Upper lobe of left lung (tissue), 6 donors: ENCODE results near the gene SLC2A4RG. TPM values are rescaled to one million over a fixed set of nuclear protein-coding genes. Genes with fewer than 3 reads are reported as not detected.
A peak's percentile ranks its signal among the peaks of the same experiment; 100 is the strongest.

Source experiments
- ATAC-seq, 2 donors: fragments of 200-7000 bp; cut with Tn5 transposase; one replicate each; pipeline ENCODE4 v1.9.1; 2022; ENCODE audit warnings: mild to moderate bottlenecking in 2 of 2, moderate library complexity in 2 of 2; ENCODE audit not compliant: low FRiP score in 2 of 2
- DNase-seq, 2 donors: peaks; one replicate each; pipeline ENCODE4 v3.0.0-alpha.2; 2019 to 2020
- H3K27ac ChIP-seq, 4 donors: fragments of 200-600 bp; sonication (generic); one replicate each; pipeline ENCODE4 v1.5.1; 2016 to 2019
- H3K27me3 ChIP-seq, 4 donors: fragments of 200-600 bp; sonication (generic); one replicate each; pipeline ENCODE4 v1.5.1; 2017 to 2019
- H3K36me3 ChIP-seq, 4 donors: fragments of 200-600 bp; sonication (generic); one replicate each; pipeline ENCODE4 v1.5.1; 2016 to 2019
- H3K4me1 ChIP-seq, 4 donors: fragments of 200-600 bp; sonication (generic); one replicate each; pipeline ENCODE4 v1.5.1; 2018 to 2019
- H3K4me3 ChIP-seq, 4 donors: fragments of 200-600 bp; sonication (generic); one replicate each; pipeline ENCODE4 v1.5.1; 2017 to 2019; ENCODE audit warnings: mild to moderate bottlenecking in 2 of 4, moderate library complexity in 1 of 4
- H3K9me3 ChIP-seq, 4 donors: fragments of 200-600 bp; sonication (generic); one replicate each; pipeline ENCODE4 v1.5.1; 2018 to 2019
- EP300 ChIP-seq, 4 donors: sonication (generic); formaldehyde crosslinking; IDR thresholded peaks; one replicate each; pipeline ENCODE4 v1.5.1; 2017; ENCODE audit warnings: antibody characterized with exemption in 4 of 4, control low read depth in 2 of 4
- POLR2A ChIP-seq, 4 donors: fragments of 450-650 bp; IDR thresholded peaks; one replicate each; pipeline ENCODE4 v1.5.1; 2016 to 2017; ENCODE audit warnings: antibody characterized with exemption in 4 of 4, mild to moderate bottlenecking in 2 of 4
- POLR2AphosphoS5 ChIP-seq, 2 donors: sonication (generic); formaldehyde crosslinking; IDR thresholded peaks; one replicate each; pipeline ENCODE4 v1.5.1; 2017; ENCODE audit warnings: antibody characterized with exemption in 2 of 2
- WGBS, 2 donors: methylation state at CpG; one replicate each; pipeline ENCODE4 v1.1.5; 2017 to 2018; 5-methylcytosine and 5-hydroxymethylcytosine counted together
- total RNA-seq, 6 donors: library from RNA; depleted of rRNA in 4 of 6; stranded (reverse); fragments of >200 nt in 4 of 6; gene quantifications; one replicate each; pipeline versions ENCODE4 v1.1.0 to v1.2.1, GENCODE V29; 2016 to 2021
- TF ChIP-seq, protein P1 (sequence below), 6 experiments: fragments of 450-650 bp in 4 of 6; fragments of 200-600 bp in 2 of 6; sonication (generic) in 2 of 6; IDR thresholded peaks; one replicate each; pipeline ENCODE4 v1.5.1; 2016 to 2019; ENCODE audit warnings: antibody characterized with exemption in 6 of 6
- donor health status: DM: no; HTN: no; CAD: no; lungs with moderate emphysema.
- donor health status: DM: no; HTN: yes; CAD: no; lungs with severe emphysema.

Gene SLC2A4RG
- total RNA-seq, 6 donors from 2014 or later = 28.8 to 106 (median 71.9) TPM

DNA sequence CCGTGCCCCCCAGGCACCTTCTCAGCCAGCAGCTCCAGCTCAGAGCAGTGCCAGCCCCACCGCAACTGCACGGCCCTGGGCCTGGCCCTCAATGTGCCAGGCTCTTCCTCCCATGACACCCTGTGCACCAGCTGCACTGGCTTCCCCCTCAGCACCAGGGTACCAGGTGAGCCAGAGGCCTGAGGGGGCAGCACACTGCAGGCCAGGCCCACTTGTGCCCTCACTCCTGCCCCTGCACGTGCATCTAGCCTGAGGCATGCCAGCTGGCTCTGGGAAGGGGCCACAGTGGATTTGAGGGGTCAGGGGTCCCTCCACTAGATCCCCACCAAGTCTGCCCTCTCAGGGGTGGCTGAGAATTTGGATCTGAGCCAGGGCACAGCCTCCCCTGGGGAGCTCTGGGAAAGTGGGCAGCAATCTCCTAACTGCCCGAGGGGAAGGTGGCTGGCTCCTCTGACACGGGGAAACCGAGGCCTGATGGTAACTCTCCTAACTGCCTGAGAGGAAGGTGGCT lies 42.2 kb upstream of the SLC2A4RG start:
- H3K36me3 ChIP-seq = peaks cover 0 to 31% (median 10%) of the 10 kb centered on the region in 4 donors
- no peaks in the 10 kb centered on the region for H3K9me3 ChIP-seq
- no peaks in the 10 kb centered on the region for H3K27me3 ChIP-seq
- ATAC-seq = no peak
- H3K4me1 ChIP-seq = peaks cover 35 to 48% (median 38%) of the 10 kb centered on the region in 4 donors
- H3K27ac ChIP-seq = peak overlapping the region in 3 of 4 donors; percentile 29 to 77 (median 56)
- TF ChIP-seq EP300 (IDR thresholded peaks at IDR 0.05) (no peak), POLR2AphosphoS5 (IDR thresholded peaks at IDR 0.05) (no peak)
- DNase-seq = no peak
- peak overlapping the region; percentile 11 to 38 (median 22) for H3K4me3 ChIP-seq
- 67 to 70% methylated on average over 3 to 5 of the region's 7 CpGs for whole genome bisulfite sequencing, 2 donors

DNA sequence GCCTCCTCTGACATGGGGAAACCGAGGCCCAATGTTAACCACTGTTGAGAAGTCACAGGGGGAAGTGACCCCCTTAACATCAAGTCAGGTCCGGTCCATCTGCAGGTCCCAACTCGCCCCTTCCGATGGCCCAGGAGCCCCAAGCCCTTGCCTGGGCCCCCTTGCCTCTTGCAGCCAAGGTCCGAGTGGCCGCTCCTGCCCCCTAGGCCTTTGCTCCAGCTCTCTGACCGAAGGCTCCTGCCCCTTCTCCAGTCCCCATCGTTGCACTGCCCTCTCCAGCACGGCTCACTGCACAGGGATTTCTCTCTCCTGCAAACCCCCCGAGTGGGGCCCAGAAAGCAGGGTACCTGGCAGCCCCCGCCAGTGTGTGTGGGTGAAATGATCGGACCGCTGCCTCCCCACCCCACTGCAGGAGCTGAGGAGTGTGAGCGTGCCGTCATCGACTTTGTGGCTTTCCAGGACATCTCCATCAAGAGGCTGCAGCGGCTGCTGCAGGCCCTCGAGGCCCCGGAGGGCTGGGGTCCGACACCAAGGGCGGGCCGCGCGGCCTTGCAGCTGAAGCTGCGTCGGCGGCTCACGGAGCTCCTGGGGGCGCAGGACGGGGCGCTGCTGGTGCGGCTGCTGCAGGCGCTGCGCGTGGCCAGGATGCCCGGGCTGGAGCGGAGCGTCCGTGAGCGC lies 41.6 kb upstream of the SLC2A4RG start:
- WGBS, 2 donors = 88 to 91% methylated on average over 14 to 33 of the region's 40 CpGs
- TF ChIP-seq EP300 (IDR thresholded peaks at IDR 0.05) (no peak), POLR2AphosphoS5 (IDR thresholded peaks at IDR 0.05) (no peak), POLR2A (IDR thresholded peaks at IDR 0.05) (no peak)
- TF ChIP-seq, protein P1, sequence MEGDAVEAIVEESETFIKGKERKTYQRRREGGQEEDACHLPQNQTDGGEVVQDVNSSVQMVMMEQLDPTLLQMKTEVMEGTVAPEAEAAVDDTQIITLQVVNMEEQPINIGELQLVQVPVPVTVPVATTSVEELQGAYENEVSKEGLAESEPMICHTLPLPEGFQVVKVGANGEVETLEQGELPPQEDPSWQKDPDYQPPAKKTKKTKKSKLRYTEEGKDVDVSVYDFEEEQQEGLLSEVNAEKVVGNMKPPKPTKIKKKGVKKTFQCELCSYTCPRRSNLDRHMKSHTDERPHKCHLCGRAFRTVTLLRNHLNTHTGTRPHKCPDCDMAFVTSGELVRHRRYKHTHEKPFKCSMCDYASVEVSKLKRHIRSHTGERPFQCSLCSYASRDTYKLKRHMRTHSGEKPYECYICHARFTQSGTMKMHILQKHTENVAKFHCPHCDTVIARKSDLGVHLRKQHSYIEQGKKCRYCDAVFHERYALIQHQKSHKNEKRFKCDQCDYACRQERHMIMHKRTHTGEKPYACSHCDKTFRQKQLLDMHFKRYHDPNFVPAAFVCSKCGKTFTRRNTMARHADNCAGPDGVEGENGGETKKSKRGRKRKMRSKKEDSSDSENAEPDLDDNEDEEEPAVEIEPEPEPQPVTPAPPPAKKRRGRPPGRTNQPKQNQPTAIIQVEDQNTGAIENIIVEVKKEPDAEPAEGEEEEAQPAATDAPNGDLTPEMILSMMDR (IDR thresholded peaks at IDR 0.05) = no peak
- Histone ChIP-seq H3K9me3 (no peaks in the 10 kb centered on the region), H3K36me3 (peaks cover 0 to 31% (median 10%) of the 10 kb centered on the region in 4 donors), H3K4me1 (peaks cover 30 to 43% (median 33%) of the 10 kb centered on the region in 4 donors), H3K27me3 (no peaks in the 10 kb centered on the region), H3K4me3 (peak overlapping the region in 3 of 4 donors; percentile 1 to 38 (median 12)), H3K27ac (peak overlapping the region in 2 of 4 donors; percentile 45 to 77)
- DNase-seq (peak in 1 of 2 donors; percentile 83), ATAC-seq (no peak)

DNA sequence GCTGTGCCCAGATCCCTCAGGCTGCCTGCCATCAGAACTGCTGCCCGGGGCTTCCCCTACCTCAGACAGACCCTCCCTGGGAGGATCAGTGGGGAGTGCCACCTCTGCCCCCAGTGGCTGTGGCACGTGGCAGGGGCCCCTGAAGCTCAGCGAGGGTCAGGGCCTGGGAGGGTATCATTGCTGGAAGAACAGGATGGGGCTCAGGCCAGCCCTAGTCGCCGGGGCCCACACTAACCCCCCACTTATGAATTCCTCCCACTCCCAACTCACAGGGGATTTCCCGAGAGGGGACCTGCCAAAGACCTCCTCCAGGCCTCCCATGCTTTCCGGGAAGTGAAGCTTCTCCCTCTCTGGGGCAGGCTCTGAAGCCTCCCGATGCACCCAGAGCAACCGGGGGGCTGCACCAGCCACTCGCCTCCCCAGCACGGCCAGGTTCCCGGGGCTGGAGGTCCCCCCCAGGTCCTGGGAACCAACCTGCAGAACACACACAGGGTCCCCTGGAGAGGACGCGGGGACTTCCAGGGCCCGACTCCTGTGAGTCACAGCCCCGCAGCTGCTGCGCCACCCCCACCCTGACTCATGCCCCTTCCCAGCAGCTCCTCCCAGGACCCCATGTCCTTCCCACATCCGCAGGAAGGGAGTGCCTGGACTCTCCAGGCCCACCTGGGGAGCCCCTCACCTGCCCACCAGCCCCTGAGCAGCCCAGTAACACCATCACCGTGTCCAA lies 40.7 kb upstream of the SLC2A4RG start:
- WGBS, 2 donors = 53 to 60% methylated on average over 6 to 14 of the region's 19 CpGs
- no peak for TF ChIP-seq POLR2A (IDR thresholded peaks at IDR 0.05)
- peak; percentile 53 to 79 for TF ChIP-seq POLR2AphosphoS5 (IDR thresholded peaks at IDR 0.05)
- peak in 3 of 4 donors; percentile 65 to 77 (median 75) for TF ChIP-seq EP300 (IDR thresholded peaks at IDR 0.05)
- TF ChIP-seq, protein P1 (IDR thresholded peaks at IDR 0.05) = no peak

DNA sequence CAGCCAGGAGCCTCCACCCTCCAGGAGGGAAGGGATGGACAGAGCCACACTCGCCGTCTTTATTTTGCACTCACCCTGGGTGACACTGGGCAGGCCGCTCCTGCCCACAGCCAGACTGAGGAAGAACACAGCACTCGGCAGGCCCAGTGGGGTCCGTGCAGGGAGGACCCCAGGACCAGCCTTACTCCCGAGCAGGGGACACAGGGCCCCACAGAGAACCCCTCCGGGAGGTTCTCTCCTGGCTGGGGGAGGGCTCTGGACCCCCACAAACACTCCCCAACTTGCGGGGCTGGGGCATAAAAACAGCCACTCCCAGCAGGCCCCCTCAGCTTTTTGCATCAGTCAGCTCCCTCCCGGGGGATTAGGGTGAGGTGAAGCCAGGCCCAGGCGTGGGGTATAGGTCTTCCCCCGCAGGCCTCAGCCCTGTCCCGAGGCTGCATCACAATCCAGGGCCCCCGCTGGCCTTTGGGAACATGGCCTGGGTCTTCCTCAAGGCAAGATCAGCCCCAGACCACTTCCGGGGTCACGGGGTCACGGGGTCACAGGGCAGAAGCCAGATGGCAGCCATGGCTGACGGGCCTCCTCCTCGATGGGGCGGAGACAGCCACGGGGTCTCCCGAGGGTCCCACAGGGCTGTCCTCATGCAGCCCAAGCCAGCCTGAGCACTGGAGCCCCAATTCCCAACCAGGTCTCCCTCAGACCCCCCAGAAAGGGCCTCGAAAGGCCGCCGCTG lies 39.9 kb upstream of the SLC2A4RG start:
- Histone ChIP-seq H3K27me3 (no peaks in the 10 kb centered on the region), H3K4me3 (no peak overlapping the region), H3K27ac (peak overlapping the region; percentile 13 to 77 (median 48)), H3K9me3 (no peaks in the 10 kb centered on the region), H3K36me3 (peaks cover 2 to 35% (median 20%) of the 10 kb centered on the region in 4 donors), H3K4me1 (peaks cover 30 to 40% (median 32%) of the 10 kb centered on the region in 4 donors)
- WGBS, 2 donors = 87 to 92% methylated on average over 14 to 21 of the region's 24 CpGs
- ATAC-seq = no peak
- DNase-seq = peak in 1 of 2 donors; percentile 72
- TF ChIP-seq, protein P1 (IDR thresholded peaks at IDR 0.05) = no peak
- TF ChIP-seq POLR2A (IDR thresholded peaks at IDR 0.05) (no peak), POLR2AphosphoS5 (IDR thresholded peaks at IDR 0.05) (no peak), EP300 (IDR thresholded peaks at IDR 0.05) (no peak)

More for the DNA sequence above, 40.7 kb upstream of the SLC2A4RG start:
- no peaks in the 10 kb centered on the region for H3K27me3 ChIP-seq
- H3K27ac ChIP-seq = peak overlapping the region; percentile 13 to 77 (median 48)
- DNase-seq (peak; percentile 19 to 83), ATAC-seq (peak; percentile 3 to 73)
- no peaks in the 10 kb centered on the region for H3K9me3 ChIP-seq
- H3K4me3 ChIP-seq = peak overlapping the region in 1 of 4 donors; percentile 7
- H3K36me3 ChIP-seq = peaks cover 0 to 35% (median 15%) of the 10 kb centered on the region in 4 donors
- H3K4me1 ChIP-seq = peaks cover 30 to 40% (median 32%) of the 10 kb centered on the region in 4 donors
